Ishikawa (cell line): ENCODE results near the gene PNPLA7.

Experiments
- CEBPB ChIP-seq: IDR thresholded peaks from 2 replicates; pipeline ENCODE4 v1.6.1; 2012
- CREB1 ChIP-seq: IDR thresholded peaks from 2 replicates; pipeline ENCODE4 v1.6.1; 2012; ENCODE audit warnings: low read depth
- EP300 ChIP-seq: IDR thresholded peaks from 2 replicates; pipeline ENCODE4 v1.6.1; 2012; ENCODE audit warnings: borderline replicate concordance
- FOXM1 ChIP-seq: IDR thresholded peaks from 2 replicates; pipeline ENCODE4 v1.6.1; 2012; ENCODE audit warnings: low read depth, borderline replicate concordance
- RAD21 ChIP-seq: IDR thresholded peaks from 2 replicates; pipeline ENCODE4 v1.6.1; 2012; ENCODE audit warnings: low read depth
- TEAD4 ChIP-seq: IDR thresholded peaks from 2 replicates; pipeline ENCODE4 v1.6.1; 2012
- YY1 ChIP-seq: IDR thresholded peaks from 2 replicates; pipeline ENCODE4 v1.6.1; 2012; ENCODE audit warnings: low read depth
- TF ChIP-seq, protein P1 (sequence below): IDR thresholded peaks from 2 replicates; pipeline ENCODE4 v1.6.1; 2012
- TF ChIP-seq, protein P2 (sequence below): IDR thresholded peaks from 2 replicates; pipeline ENCODE4 v1.6.1; 2012; ENCODE audit warnings: low read depth, mild to moderate bottlenecking

DNA sequence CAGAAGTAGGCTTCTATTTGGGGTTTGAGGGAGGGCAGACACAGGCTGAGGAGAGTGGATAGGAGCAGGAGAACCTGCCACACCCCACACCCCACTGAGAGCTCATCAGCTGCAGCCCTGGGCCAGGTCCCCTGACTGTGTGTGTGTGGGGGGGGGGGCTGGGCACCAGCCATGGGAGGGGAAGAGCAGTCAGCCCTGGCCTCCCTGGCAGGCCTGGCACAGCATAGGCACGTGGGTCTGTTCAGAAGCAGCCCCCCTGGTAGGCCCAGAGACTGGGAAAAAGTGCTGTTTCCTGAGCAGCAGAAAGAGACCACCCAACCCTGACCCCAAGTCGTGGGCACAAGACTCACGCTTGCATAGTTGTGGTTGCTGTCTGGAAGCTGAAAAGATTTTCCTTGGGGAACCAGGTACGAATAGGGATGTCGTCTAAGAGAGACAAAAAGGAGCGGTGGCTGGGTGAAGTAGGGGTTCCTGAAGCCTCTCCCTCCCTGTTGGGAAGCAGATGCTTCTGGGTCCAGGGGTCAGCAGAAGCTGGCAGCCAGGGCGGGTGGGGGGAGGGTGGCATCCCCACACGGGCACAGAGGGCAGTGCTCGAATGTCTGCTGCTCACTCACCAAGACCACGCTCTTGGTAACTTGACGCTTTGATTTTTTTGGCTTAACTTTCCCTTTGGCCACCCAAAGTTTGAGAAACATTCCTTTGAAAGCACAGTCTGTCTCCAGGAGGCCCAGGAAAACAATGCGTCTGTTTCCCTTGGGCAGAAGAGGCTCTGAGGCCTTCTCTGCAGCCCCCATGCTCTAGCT, 93.9 kb downstream of the PNPLA7 start:
- TF ChIP-seq CREB1 (no peak), TEAD4 (peak; percentile 42; the same call in 1 of the 2 replicates), EP300 (no peak), RAD21 (no peak), FOXM1 (no peak), YY1 (no peak), CEBPB (no peak)
- TF ChIP-seq, protein P1, sequence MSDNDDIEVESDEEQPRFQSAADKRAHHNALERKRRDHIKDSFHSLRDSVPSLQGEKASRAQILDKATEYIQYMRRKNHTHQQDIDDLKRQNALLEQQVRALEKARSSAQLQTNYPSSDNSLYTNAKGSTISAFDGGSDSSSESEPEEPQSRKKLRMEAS, result no peak
- TF ChIP-seq, protein P2, sequence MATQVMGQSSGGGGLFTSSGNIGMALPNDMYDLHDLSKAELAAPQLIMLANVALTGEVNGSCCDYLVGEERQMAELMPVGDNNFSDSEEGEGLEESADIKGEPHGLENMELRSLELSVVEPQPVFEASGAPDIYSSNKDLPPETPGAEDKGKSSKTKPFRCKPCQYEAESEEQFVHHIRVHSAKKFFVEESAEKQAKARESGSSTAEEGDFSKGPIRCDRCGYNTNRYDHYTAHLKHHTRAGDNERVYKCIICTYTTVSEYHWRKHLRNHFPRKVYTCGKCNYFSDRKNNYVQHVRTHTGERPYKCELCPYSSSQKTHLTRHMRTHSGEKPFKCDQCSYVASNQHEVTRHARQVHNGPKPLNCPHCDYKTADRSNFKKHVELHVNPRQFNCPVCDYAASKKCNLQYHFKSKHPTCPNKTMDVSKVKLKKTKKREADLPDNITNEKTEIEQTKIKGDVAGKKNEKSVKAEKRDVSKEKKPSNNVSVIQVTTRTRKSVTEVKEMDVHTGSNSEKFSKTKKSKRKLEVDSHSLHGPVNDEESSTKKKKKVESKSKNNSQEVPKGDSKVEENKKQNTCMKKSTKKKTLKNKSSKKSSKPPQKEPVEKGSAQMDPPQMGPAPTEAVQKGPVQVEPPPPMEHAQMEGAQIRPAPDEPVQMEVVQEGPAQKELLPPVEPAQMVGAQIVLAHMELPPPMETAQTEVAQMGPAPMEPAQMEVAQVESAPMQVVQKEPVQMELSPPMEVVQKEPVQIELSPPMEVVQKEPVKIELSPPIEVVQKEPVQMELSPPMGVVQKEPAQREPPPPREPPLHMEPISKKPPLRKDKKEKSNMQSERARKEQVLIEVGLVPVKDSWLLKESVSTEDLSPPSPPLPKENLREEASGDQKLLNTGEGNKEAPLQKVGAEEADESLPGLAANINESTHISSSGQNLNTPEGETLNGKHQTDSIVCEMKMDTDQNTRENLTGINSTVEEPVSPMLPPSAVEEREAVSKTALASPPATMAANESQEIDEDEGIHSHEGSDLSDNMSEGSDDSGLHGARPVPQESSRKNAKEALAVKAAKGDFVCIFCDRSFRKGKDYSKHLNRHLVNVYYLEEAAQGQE, result no peak
